NCI-H128 (cell line): ENCODE measurements around the gene FAM210A.

Source experiments
- DNase-seq: peaks from one replicate; lab custom pipeline; 2025; ENCODE audit not compliant: unreplicated experiment; lab: John Stamatoyannopoulos, UW

The FAM210A gene

GRCh38 chr18:13647761-13648160 lies 78.6 kb downstream of the FAM210A start:
- no peak for DNase-seq

GRCh38 chr18:13646633-13647032 lies 79.7 kb downstream of the FAM210A start:
- DNase-seq: no peak

GRCh38 chr18:13645093-13645492 lies 81.3 kb downstream of the FAM210A start:
- DNase-seq: no peak

- DNase-seq: no peak
Measured at GRCh38 chr18:13643261-13643751, 83.1 kb downstream of the FAM210A start.

GRCh38 chr18:13642440-13642827 lies 83.9 kb downstream of the FAM210A start:
- no peak for DNase-seq

GRCh38 chr18:13641551-13642439 lies 84.6 kb downstream of the FAM210A start:
- DNase-seq: no peak

- DNase-seq: no peak
Measured at GRCh38 chr18:13640266-13640860, 86.0 kb downstream of the FAM210A start.

GRCh38 chr18:13638719-13639595 lies 87.4 kb downstream of the FAM210A start:
- no peak for DNase-seq

- no peak for DNase-seq
Measured at GRCh38 chr18:13635046-13635445, 91.3 kb downstream of the FAM210A start.

- DNase-seq: no peak
Measured at GRCh38 chr18:13633700-13634099, 92.7 kb downstream of the FAM210A start.

- no peak for DNase-seq
Measured at GRCh38 chr18:13630716-13631268, 95.6 kb downstream of the FAM210A start.

GRCh38 chr18:13629841-13630715 lies 96.3 kb downstream of the FAM210A start:
- DNase-seq: peak; percentile 51

GRCh38 chr18:13628211-13628610 lies 98.1 kb downstream of the FAM210A start:
- DNase-seq: no peak

- DNase-seq: no peak
Measured at GRCh38 chr18:13627639-13628038, 98.7 kb downstream of the FAM210A start.

- no peak for DNase-seq
Measured at GRCh38 chr18:13626544-13626908, 99.8 kb downstream of the FAM210A start.

- no peak for DNase-seq
Measured at GRCh38 chr18:13625843-13626543, 100.4 kb downstream of the FAM210A start.

GRCh38 chr18:13625355-13625754 lies 101.0 kb downstream of the FAM210A start:
- DNase-seq: no peak

GRCh38 chr18:13624563-13625237 lies 101.7 kb downstream of the FAM210A start:
- DNase-seq: no peak

- DNase-seq: no peak
Measured at GRCh38 chr18:13623871-13624270, 102.5 kb downstream of the FAM210A start.
